HL-60 (cell line): Measurements from ENCODE around the gene GRIN2B.

ENCODE experiments used
- GABPA ChIP-seq: IDR thresholded peaks from 2 replicates; pipeline ENCODE4 v1.6.1; 2012; ENCODE audit warnings: low read depth
- POLR2AphosphoS5 ChIP-seq: IDR thresholded peaks from 2 replicates; pipeline ENCODE4 v1.6.1; 2012; ENCODE audit warnings: low read depth
- SPI1 ChIP-seq: IDR thresholded peaks from 2 replicates; pipeline ENCODE4 v1.6.1; 2012; ENCODE audit warnings: low read depth, mild to moderate bottlenecking, borderline replicate concordance
- TF ChIP-seq, protein P1 (sequence below): IDR thresholded peaks from one replicate; pipeline ENCODE4 v1.5.1; 2011; ENCODE audit warnings: low read length, control low read depth, inconsistent platforms; ENCODE audit not compliant: insufficient read depth
- TF ChIP-seq, protein P2 (sequence below): IDR thresholded peaks from 2 replicates; pipeline ENCODE4 v1.6.1; 2012; ENCODE audit warnings: low read depth; ENCODE audit not compliant: insufficient replicate concordance

DNA sequence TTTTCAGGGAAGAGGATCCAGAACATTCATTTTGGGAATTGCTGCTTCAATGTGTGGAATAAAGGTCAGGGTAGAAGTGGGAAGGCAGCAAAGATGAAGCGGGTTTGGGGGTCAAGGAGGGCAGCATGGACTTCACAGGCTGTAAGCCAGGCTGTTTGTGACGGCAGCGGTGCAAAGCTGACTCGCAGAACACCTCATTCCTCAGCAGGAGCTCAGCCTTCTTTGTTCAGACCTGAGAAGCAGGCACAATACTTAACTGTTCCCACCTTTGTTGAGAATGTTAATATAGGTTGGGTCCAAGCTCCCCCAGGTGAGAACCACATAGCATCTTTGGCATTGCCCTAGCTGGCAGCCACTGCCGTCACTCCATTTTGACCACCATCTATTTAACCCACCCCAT, 16.7 kb downstream of the GRIN2B start:
- TF ChIP-seq, protein P1, sequence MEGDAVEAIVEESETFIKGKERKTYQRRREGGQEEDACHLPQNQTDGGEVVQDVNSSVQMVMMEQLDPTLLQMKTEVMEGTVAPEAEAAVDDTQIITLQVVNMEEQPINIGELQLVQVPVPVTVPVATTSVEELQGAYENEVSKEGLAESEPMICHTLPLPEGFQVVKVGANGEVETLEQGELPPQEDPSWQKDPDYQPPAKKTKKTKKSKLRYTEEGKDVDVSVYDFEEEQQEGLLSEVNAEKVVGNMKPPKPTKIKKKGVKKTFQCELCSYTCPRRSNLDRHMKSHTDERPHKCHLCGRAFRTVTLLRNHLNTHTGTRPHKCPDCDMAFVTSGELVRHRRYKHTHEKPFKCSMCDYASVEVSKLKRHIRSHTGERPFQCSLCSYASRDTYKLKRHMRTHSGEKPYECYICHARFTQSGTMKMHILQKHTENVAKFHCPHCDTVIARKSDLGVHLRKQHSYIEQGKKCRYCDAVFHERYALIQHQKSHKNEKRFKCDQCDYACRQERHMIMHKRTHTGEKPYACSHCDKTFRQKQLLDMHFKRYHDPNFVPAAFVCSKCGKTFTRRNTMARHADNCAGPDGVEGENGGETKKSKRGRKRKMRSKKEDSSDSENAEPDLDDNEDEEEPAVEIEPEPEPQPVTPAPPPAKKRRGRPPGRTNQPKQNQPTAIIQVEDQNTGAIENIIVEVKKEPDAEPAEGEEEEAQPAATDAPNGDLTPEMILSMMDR = no peak
- no peak for TF ChIP-seq POLR2AphosphoS5
- no peak for TF ChIP-seq GABPA
- TF ChIP-seq, protein P2, sequence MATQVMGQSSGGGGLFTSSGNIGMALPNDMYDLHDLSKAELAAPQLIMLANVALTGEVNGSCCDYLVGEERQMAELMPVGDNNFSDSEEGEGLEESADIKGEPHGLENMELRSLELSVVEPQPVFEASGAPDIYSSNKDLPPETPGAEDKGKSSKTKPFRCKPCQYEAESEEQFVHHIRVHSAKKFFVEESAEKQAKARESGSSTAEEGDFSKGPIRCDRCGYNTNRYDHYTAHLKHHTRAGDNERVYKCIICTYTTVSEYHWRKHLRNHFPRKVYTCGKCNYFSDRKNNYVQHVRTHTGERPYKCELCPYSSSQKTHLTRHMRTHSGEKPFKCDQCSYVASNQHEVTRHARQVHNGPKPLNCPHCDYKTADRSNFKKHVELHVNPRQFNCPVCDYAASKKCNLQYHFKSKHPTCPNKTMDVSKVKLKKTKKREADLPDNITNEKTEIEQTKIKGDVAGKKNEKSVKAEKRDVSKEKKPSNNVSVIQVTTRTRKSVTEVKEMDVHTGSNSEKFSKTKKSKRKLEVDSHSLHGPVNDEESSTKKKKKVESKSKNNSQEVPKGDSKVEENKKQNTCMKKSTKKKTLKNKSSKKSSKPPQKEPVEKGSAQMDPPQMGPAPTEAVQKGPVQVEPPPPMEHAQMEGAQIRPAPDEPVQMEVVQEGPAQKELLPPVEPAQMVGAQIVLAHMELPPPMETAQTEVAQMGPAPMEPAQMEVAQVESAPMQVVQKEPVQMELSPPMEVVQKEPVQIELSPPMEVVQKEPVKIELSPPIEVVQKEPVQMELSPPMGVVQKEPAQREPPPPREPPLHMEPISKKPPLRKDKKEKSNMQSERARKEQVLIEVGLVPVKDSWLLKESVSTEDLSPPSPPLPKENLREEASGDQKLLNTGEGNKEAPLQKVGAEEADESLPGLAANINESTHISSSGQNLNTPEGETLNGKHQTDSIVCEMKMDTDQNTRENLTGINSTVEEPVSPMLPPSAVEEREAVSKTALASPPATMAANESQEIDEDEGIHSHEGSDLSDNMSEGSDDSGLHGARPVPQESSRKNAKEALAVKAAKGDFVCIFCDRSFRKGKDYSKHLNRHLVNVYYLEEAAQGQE = no peak
- TF ChIP-seq SPI1 = no peak
